Esophagus (tissue), 2 donors: Measurements from ENCODE around the gene GNG11. TPM values are rescaled to one million over a fixed set of nuclear protein-coding genes. Genes with fewer than 3 reads are reported as not detected.

ENCODE experiments used
- H3K27ac ChIP-seq, 2 donors: one replicate each; pipeline ENCODE4 v1.5.1; 2013; ENCODE audit warnings: low read depth in 2 of 2, mild to moderate bottlenecking in 2 of 2, inconsistent platforms in 1 of 2, low read length in 1 of 2, moderate library complexity in 1 of 2
- H3K27me3 ChIP-seq, 2 donors: one replicate each; pipeline ENCODE4 v1.6.1; 2013; ENCODE audit warnings: low read length in 2 of 2, control low read depth in 1 of 2, mild to moderate bottlenecking in 1 of 2; ENCODE audit not compliant: insufficient read depth in 2 of 2, control insufficient read depth in 1 of 2
- H3K36me3 ChIP-seq, 2 donors: one replicate each; pipeline ENCODE4 v1.6.1; 2013; ENCODE audit warnings: low read length in 1 of 2; ENCODE audit not compliant: control insufficient read depth in 2 of 2, insufficient read depth in 2 of 2
- H3K4me1 ChIP-seq, 2 donors: one replicate each; pipeline ENCODE4 v1.6.1; 2013; ENCODE audit warnings: low read length in 1 of 2; ENCODE audit not compliant: control insufficient read depth in 2 of 2, insufficient read depth in 2 of 2
- H3K4me3 ChIP-seq, 2 donors: one replicate each; pipeline ENCODE4 v1.5.1; 2013; ENCODE audit warnings: low read length in 2 of 2, mild to moderate bottlenecking in 2 of 2, low read depth in 1 of 2, moderate library complexity in 1 of 2
- H3K9me3 ChIP-seq, 2 donors: one replicate each; pipeline ENCODE4 v1.6.1; 2013; ENCODE audit warnings: mild to moderate bottlenecking in 2 of 2, low read depth in 1 of 2, low read length in 1 of 2, moderate library complexity in 1 of 2; ENCODE audit not compliant: control insufficient read depth in 2 of 2, insufficient read depth in 1 of 2
- WGBS, 2 donors: extraction: QIAGEN DNeasy Blood & Tissue Kit; methylation state at CpG; one replicate each; pipeline ENCODE4 v1.1.7; 2013; 5-methylcytosine and 5-hydroxymethylcytosine counted together
- polyA plus RNA-seq, 2 donors: library from polyadenylated mRNA; stranded (reverse); fragments of 200-250 nt; gene quantifications; one replicate each; pipeline ENCODE4 v1.2.3, GENCODE V29; 2013
- donor health status: healthy with polysubstance abuse.
- donor health status: Bipolar disorder and iron deficiency.

The GNG11 gene
- polyA plus RNA-seq, 2 donors = 5.7 to 6.9 TPM

DNA sequence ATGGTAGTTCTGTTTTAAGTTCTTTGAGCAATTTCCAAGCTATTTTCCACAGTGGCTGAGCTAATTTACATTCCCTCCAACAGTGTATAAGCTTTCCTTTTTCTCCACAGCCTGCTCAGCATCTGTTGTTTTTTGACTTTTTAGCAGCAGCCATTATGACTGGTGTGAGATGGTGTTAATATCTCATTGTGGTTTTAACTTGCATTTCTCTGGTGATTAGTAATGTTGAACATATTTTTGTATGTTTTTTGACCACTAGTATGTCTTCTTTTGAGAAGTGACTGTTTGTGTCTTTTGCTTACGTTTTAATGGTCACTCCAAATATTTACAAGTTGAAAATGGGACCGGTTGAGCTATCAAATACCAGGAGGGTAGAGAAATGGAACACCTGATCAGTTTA lies 20.4 kb downstream of the GNG11 start:
- no peak overlapping the region for H3K27ac ChIP-seq
- no peak overlapping the region for H3K4me3 ChIP-seq
- H3K4me1 ChIP-seq = no peaks in the 10 kb centered on the region
- no peaks in the 10 kb centered on the region for H3K27me3 ChIP-seq
- WGBS, 2 donors = 80% methylated on average over 2 of the region's 2 CpGs
- H3K9me3 ChIP-seq = no peaks in the 10 kb centered on the region
- no peaks in the 10 kb centered on the region for H3K36me3 ChIP-seq

DNA sequence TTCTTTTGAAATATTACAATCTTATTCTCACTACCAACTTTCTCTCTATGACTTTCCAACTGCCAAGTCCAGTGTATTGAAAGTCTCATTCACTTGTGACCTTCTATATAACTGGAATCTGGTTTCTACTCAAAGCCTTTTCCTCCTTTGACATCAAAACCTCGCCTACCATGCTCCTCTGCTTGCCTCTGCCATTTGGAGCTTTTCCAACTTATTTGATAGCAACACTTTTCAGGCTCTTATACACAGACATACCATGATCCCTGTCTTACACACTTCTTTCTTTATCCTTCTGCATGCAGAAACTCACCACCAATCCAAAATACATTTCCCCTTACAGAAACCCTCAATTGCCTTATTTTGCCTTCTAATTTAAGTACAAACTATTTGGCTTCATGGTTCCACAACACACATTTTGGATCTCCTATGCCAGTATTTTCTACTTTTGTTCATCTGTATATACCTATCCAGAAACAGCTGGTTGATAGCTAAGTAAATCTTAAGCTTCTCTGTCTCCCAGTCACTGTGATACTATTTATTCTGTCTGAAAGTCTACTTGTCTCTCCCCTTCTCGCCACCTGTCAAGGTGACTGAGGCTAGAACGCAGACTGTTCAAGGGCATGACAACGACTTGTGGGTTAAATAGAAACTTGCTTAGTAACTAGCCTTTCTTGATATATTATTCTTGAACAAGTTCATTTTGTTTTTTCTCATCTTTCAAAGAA lies 22.4 kb downstream of the GNG11 start:
- no peak overlapping the region for H3K4me3 ChIP-seq
- H3K9me3 ChIP-seq = no peaks in the 10 kb centered on the region
- H3K27me3 ChIP-seq = no peaks in the 10 kb centered on the region
- H3K4me1 ChIP-seq = no peaks in the 10 kb centered on the region
- no peaks in the 10 kb centered on the region for H3K36me3 ChIP-seq
- no peak overlapping the region for H3K27ac ChIP-seq
- WGBS, 2 donors = 53 to 66% methylated on average over 4 of the region's 4 CpGs

DNA sequence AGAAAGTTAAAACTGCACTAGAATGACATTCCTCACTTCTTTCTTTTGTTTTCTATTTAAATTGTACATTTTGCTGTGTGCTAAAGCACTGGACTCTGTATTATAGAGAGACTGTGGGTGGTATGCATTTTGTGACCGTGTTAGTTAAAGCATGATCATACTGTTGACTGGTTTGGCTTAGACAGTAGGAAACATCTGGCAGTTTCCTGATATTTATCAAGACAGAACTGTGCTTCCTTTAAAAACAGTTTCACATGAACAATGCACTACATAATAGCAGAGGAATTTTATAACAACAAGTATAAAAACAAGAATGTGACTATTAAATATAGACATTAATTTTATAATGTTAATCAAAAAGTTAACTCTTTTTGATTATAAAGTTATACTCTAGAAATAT lies 23.1 kb downstream of the GNG11 start:
- Histone ChIP-seq H3K36me3 (no peaks in the 10 kb centered on the region), H3K4me1 (no peaks in the 10 kb centered on the region), H3K27ac (no peak overlapping the region), H3K4me3 (no peak overlapping the region), H3K9me3 (no peaks in the 10 kb centered on the region), H3K27me3 (no peaks in the 10 kb centered on the region)
- 28 to 29% methylated on average over 1 of the region's 1 CpG for WGBS, 2 donors

DNA sequence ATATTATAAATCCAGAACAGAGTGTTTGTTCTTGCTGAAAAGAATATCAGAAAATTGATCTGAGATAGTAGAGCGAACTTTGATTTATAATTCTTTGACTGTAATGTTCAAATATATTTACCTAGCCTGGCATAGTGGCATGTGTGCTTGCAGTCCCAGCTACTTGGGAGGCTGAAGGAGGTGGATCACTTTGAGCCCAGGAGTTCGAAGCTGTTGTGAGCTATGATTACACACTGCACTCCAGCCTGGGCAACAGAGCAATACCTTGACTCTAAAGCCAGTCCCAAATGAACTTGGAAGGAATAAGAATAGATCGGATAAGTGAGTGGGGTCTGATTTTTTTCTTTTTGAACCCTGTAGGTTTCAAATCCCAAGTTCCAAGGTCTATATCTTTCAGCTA lies 23.5 kb downstream of the GNG11 start:
- no peaks in the 10 kb centered on the region for H3K27me3 ChIP-seq
- no peaks in the 10 kb centered on the region for H3K36me3 ChIP-seq
- no peak overlapping the region for H3K27ac ChIP-seq
- no peaks in the 10 kb centered on the region for H3K9me3 ChIP-seq
- WGBS, 2 donors = 38 to 40% methylated on average over 3 of the region's 3 CpGs
- no peak overlapping the region for H3K4me3 ChIP-seq
- H3K4me1 ChIP-seq = no peaks in the 10 kb centered on the region

DNA sequence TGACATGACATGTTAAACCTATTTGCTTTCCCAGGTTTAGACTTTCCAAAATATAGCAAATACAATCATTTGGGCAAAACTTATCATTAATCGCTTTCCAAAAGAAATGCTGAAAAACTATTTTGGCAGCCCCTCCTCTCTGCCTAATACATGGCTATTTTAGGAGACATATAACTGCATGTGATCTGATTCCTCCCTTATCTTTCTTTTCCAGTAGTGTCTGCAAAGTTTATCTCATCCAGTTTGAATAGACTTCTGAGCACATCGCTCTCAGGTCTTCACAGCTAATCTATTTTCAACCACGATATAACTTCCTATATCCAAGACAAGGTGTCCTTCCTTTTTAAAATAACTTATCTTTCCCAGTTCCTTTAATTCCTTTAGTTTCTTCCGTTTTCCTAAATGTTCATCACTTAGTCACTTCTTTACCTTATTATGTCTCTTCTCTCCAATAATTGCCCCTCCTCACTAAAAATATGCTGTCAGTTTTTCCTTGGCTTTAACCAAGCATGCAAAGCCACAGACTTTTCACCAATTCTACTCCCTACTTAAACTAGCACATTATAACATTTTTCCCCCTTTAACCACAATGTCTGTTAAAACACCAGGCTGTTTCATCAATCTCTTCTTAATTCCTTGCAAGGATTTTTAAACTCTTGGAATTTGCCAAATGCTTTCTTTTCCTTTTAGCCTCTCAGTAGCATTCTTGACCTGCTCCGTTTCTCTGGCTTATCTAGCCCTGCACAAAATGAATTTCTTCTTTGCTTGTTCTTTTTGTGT lies 24.4 kb downstream of the GNG11 start:
- no peaks in the 10 kb centered on the region for H3K27me3 ChIP-seq
- H3K36me3 ChIP-seq = no peaks in the 10 kb centered on the region
- no peak overlapping the region for H3K27ac ChIP-seq
- H3K4me1 ChIP-seq = no peaks in the 10 kb centered on the region
- no peak overlapping the region for H3K4me3 ChIP-seq
- H3K9me3 ChIP-seq = no peaks in the 10 kb centered on the region
- 65 to 75% methylated on average over 5 of the region's 5 CpGs for WGBS, 2 donors

DNA sequence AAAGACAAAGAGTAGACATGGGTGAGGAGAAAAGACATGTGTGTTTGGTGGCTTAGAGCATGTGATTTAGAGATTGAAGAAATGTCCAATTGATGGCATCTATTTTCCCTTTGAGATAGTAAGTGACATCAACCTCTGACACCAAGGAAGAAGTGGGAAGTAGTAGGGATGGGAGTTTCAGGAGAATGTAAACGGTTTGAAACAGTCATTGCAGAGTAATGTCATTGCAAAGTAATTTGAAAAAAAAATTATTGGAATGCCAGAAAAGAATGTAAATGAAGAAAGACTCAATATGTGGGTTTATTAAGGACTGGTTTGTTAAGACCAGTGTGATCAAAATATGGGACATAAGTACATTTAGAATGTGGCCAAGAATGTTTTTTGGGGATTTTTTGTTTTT lies 26.6 kb downstream of the GNG11 start:
- 46 to 51% methylated on average over 1 of the region's 1 CpG for WGBS, 2 donors
- Histone ChIP-seq H3K27ac (no peak overlapping the region), H3K4me1 (no peaks in the 10 kb centered on the region), H3K27me3 (no peaks in the 10 kb centered on the region), H3K9me3 (no peaks in the 10 kb centered on the region), H3K36me3 (no peaks in the 10 kb centered on the region), H3K4me3 (no peak overlapping the region)

DNA sequence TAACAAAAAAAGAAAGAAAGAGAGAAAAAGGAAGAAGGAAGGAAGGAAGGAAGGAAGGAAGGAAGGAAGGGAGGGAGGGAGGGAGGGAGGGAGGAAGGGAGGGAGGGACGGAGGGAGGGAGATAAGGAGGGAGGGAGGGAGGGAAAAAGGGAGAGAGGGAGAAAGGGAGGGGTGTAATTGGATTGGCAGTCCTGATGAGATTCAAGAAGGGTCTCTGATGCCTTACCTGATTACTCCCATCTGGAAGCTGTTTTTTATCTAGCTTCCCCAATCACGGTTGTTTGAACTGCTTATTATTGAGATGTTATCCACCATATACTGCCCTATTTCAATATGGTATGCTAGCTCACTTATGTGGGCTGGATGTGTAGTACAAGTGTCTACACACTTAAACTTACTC lies 27.3 kb downstream of the GNG11 start:
- WGBS, 2 donors = 62 to 64% methylated on average over 2 of the region's 2 CpGs
- H3K4me1 ChIP-seq = no peaks in the 10 kb centered on the region
- H3K36me3 ChIP-seq = no peaks in the 10 kb centered on the region
- H3K27me3 ChIP-seq = no peaks in the 10 kb centered on the region
- no peak overlapping the region for H3K4me3 ChIP-seq
- no peaks in the 10 kb centered on the region for H3K9me3 ChIP-seq
- no peak overlapping the region for H3K27ac ChIP-seq

DNA sequence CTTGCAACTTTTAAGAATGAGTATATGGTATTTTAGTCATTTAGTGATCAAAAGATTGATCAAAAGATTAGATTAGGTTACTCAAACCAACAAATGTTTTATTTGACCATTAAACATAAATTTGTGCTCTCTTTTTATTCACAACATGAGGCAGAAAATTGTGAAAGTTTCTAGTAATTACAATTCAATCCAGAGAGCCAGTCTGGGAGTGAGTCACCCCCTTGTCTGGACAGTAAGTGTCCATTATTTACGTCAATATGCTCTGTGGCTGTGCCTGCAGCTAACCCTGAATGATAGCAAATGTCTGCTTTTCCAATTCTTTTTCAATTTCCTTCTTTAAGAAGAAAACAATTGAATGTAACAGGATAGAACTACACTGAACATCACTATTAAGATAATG lies 27.9 kb downstream of the GNG11 start:
- Histone ChIP-seq H3K27me3 (no peaks in the 10 kb centered on the region), H3K36me3 (no peaks in the 10 kb centered on the region), H3K9me3 (no peaks in the 10 kb centered on the region), H3K4me1 (no peaks in the 10 kb centered on the region), H3K4me3 (no peak overlapping the region), H3K27ac (no peak overlapping the region)
- 70 to 77% methylated on average over 1 of the region's 1 CpG for WGBS, 2 donors

DNA sequence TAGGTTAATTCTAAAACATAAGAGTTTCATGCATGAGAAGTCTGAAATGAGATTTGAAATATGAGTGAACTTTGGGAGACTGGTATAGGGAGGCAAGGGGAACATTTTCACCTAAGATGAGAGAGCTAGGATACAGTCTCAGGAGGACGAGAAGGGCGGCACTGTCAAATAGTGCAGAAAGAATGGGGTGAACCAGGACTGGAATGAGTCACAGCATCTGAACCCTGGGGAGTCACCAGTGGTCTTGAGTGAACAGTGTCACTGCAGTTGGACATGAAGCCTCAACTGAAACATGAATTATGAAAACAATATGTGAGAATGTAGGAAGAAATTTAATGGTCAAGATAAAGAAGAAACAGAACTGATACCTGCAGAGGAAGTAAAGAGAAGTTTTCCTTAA lies 33.8 kb downstream of the GNG11 start:
- 81 to 82% methylated on average over 2 of the region's 2 CpGs for WGBS, 2 donors
- Histone ChIP-seq H3K27ac (no peak overlapping the region), H3K36me3 (no peaks in the 10 kb centered on the region), H3K4me1 (no peaks in the 10 kb centered on the region), H3K27me3 (no peaks in the 10 kb centered on the region), H3K4me3 (no peak overlapping the region), H3K9me3 (no peaks in the 10 kb centered on the region)

DNA sequence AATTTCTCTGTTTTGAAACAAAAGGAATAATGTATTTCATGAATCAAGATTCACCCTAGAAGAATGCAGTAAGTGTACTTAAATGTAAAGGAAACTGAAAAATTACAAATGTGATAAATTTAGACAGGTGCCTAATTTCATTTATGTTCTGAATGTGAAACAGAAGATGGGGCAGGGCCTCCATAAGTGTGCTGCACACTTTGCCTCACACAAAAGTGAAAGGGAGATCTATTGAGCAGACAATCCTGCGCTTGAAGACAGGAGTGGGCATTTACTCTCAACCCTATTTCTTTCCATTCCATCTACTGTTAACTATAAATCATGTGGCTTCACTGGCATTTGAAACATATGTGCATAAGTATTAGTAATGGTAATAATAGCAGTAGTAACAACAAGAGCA lies 36.2 kb downstream of the GNG11 start:
- H3K27ac ChIP-seq = no peak overlapping the region
- no peaks in the 10 kb centered on the region for H3K27me3 ChIP-seq
- H3K9me3 ChIP-seq = no peaks in the 10 kb centered on the region
- 96 to 97% methylated on average over 1 of the region's 1 CpG for WGBS, 2 donors
- H3K4me3 ChIP-seq = no peak overlapping the region
- H3K36me3 ChIP-seq = no peaks in the 10 kb centered on the region
- H3K4me1 ChIP-seq = no peaks in the 10 kb centered on the region
